CD4-positive, alpha-beta T cell treated with Interleukin-1 beta for 1 hour (primary cell): Measurements from ENCODE around the gene AKAP17A.
"Not testable (repeated sequence)": the region's sequence is repeated elsewhere in the genome, so short reads cannot be mapped to it uniquely, and the experiment has no call there.

Experiments
- DNase-seq, 2 donors: peaks; one replicate each; pipeline ENCODE4 v3.0.0-alpha.2; 2020 to 2022

Gene AKAP17A

DNA sequence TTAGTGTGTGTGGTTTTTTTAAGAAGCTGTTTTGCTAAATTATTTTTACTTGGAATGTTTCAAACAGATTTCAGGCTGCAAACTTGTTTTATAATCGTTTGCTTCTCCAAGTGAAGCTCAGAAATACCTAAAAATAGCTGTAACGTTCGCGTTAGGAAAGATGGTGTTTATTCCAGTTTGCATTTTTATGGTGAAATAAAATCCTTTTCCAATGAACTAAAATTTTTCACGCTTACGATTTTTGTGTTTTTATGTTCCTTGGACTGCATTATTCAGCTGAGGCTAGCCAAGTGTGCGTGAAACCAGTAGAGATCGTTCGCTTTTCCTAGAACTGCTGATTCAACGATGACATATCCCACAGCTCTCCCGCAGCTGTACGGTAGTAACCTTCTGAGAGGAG is 10.9 kb downstream of the AKAP17A start:
- no peak for DNase-seq

DNA sequence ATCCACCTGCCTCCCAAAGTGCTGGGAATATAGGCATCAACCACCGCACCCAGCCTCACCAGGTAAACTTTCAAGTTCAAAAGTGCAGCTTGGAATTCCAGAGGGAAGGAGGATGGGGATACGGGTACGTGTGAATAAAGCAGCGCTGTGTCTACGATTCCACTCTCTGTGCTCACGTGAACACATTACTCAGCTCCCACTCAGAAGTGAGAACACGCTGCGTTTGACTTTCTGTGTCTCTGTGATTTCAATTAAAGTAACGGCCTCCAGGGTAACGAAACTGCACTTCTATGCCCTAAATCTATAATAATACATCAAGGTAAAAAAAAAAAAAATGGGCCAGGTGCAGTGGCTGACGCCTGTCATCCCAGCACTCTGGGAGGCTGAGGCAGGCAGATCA is 15.1 kb downstream of the AKAP17A start:
- DNase-seq, result no peak

DNA sequence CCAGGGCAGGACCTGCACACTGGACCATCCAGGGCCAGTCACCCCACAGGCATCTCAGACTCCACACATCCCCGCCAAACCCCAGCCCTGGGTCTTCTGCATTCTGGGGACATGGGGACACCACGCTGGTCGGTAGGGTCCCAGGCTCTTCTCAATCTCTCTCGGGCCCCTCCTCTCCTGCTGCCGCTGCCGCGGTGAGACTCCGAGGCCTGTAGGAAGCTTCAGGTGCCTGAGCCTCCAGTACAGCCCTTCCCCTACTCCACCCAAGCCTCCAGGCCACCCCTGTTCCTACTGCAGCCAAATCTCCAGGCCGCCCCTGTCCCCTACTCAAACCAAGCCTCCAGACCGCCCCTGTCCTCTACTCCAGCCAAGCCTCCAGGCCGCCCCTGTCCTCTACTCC is 17.9 kb downstream of the AKAP17A start:
- no peak for DNase-seq

DNA sequence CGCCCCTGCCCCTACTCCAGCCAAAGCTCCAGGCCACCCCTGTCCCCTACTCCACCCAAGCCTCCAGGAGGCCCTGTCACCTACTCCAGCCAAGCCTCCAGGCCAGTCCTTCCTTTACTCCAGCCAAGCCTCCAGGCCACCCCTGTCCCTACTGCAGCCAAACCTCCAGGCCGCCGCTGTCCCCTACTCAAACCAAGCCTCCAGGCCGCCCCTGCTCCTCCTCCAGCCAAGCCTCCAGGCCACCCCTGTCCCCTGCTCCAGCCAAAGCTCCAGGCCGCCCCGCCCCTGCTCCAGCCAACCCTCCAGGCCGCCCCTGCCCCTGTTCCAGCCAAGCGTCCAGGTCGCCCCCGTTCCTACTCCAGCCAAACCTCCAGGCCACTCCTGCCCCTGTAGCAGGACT is 18.4 kb downstream of the AKAP17A start:
- DNase-seq, result no peak

DNA sequence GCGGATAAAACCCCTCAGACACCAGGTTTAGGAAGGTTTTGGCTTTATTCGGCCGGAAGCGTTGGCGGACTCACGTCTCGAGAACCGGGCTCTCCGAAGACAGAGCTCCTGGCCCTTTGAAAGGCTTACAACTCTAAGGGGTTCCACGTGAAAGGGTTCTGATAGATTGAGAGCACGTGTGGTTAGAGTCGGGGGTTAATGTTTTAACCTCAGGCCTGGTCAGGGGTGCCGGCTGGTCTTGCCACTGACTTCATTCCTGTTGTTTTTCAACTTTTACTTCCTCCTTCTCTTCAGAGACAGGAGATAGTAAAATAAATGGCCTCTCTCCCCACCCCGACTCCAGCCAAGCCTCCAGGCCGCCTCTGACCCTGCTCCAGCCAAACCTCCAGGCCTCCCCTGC is 18.8 kb downstream of the AKAP17A start:
- DNase-seq, result no peak

DNA sequence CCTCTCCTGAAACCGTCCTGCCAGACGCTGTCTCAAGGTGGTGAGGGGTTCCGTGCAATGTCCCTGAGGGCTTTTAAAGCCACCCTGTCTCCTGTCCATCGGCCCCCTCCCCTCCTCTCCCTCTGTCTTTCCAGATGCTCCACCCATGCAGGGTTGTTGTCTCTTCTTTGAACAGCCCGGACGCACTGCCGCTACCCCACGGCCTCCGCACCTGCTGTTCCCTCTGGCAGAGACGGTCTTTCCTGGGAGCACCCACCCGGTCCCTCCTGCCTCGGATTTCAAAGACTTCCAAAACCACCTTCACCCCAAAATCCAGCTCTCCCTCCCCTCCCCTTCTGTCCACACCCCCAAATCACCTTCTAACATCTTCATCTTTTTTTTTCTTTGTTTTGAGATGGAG is 19.3 kb downstream of the AKAP17A start:
- no peak for DNase-seq

DNA sequence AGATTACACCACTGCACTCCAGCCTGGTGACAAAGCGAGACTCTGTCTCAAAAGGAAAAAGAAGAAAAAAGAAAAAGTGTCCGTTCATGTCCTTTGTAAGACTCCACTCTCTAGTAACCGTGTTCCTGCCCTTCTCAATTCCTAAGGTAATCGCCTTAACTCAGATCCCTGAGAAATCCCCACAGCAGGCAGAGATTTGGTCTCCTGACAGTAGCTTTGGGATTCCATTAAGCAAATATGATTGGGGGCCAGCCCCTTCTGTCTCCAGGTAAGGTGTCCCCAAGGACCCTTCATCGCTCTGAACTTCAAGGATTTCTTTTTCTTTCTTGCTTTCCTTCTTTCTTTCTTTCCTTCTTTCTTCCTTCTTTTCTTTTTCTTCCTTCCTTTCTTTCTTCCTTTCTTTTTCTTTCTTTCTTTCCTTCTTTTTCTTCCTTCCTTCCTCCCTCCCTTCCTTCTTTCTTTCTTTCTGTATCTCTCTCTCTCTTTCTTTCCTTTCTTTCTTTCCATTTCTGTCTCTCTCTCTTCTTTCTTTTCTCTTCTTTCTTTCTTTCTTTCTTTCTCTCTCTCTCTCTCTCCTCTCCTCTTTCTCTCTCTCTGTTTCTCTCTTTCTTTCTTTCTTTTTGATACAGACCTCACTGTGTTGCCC is 21.4 kb downstream of the AKAP17A start:
- DNase-seq, result no peak

DNA sequence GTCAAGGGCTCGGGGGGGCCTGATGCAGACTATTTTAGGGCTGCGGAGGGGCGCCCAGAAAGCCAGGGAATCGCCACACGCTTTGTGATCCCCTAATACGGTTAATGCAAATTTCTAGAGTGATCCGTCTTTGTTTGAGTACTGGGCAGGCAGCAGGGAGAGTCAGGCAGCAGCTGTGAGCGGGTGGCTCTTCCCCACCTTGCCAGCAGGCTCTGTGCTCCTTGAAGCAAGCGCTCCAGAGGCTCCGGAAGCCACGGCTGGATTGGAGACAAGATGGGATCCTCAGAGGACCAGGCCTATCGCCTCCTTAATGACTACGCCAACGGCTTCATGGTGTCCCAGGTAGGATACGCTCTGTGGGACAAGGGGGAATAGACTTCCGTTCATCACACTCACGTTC is 23.5 kb downstream of the AKAP17A start, which contains the start of gene ASMT:
Gene ASMT, plus strand, starts transcription at position 133 of the 400 bp plus-strand sequence. Its CDS starts 141 bp downstream, at position 274.
- no peak for DNase-seq

DNA sequence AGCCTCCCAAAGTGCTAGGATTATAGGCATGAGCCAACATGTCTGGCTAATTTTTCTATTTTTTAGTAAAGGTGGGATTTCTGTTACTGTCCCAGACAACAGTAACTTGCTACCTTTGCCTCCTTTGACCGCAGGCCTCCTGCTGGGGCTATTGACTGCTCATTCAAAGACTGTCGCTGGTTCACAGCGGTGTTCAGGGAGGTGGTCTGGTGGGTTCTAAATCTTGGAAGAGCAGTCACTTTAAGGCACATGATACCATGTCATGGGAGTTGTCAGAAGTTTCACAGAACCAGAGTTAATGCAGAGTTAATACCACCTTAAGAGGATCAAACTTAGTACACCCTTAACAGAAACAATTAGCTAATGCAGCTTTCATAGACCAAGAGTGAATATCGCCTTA is 27.3 kb downstream of the AKAP17A start:
- DNase-seq, result no peak

DNA sequence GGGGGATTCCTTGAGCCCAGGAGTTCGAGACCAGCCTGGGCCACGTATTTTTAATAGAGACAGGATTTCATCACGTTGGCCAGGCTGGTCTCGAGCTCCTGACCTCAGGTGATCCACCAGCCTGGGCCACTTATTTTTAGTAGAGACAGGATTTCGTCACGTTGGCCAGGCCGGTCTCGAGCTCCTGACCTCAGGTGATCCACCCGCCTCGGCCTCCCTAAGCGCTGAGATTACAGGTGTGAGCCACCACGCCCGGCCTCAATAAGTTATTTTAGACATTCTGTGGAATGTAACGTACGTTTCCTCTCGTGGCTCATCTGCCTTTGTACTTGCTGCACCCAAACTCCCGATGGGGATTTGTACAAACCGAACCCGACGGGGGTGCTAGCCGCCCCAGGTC is 32.3 kb downstream of the AKAP17A start:
- DNase-seq, result no peak

DNA sequence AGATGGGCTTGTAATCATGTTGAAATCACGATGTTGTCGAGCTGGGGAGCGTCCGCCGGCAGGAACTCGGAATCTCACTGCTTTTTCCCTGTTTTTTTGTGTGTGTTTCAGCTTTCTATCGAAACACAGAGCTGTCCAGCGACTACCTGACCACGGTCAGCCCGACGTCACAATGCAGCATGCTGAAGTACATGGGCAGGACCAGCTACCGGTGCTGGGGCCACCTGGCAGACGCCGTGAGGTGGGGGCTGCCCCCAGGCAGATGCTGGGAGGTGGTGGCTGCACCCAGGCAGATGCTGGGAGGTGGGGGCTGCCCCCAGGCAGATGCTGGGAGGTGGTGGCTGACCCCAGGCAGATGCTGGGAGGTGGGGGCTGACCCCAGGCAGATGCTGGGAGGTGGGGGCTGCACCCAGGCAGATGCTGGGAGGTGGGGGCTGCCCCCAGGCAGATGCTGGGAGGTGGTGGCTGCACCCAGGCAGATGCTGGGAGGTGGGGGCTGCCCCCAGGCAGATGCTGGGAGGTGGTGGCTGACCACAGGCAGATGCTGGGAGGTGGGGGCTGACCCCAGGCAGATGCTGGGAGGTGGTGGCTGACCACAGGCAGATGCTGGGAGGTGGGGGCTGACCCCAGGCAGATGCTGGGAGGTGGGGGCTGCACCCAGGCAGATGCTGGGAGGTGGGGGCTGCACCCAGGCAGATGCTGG is 32.9 kb downstream of the AKAP17A start:
- not testable (repeated sequence) for DNase-seq

DNA sequence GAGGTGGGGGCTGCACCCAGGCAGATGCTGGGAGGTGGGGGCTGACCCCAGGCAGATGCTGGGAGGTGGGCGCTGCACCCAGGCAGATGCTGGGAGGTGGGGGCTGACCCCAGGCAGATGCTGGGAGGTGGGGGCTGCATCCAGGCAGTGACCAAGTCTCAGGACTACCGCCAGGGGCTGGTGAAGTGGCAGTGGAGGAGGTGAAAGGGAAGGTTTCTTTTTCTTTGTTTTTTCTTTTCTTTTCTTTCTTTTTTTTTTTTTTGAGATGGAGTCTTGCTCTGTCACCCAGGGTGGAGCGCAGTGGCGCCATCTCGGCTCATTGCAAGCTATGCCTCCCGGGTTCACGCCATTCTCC is 33.4 kb downstream of the AKAP17A start:
- DNase-seq, result not testable (repeated sequence)

DNA sequence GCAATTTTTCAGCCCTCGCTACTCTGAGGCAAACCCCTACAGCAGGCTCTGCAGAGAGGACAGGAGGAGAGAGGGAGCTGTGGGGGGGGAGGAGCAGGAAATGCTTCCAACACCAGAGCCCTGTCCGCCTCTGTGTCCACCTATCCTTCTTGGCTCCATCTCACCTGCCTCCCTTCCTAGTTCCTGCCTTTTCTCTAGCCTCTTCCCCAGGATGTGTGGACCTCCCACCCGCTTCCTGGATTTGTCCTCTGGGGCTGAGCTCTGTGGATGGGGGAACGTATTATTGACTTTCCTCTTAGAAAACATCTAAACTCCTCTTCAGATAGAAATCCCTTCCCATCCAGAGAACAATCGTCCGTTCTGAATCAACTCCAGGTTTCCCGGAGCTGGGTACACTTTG is 37.8 kb downstream of the AKAP17A start:
- no peak for DNase-seq

DNA sequence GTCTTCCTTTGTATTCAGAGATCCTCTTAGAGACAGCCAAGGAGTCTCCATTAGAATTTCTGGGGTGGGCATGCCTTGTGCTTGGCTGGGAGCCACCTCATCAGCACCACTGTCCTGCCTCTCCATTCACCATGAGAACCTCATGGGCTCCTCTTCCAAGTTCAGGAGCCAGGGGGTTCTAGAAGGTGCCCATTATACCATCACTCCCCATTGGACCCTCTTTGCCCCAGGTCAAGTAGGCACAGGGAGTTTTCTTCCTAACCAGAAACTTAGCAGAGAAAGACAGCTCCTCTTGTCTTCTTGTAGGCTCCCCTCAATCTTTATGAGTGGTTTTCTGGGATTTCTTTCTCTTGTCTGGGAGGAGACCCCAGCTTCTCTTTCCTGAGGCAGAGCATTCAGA is 54.6 kb downstream of the AKAP17A start:
- no peak for DNase-seq

DNA sequence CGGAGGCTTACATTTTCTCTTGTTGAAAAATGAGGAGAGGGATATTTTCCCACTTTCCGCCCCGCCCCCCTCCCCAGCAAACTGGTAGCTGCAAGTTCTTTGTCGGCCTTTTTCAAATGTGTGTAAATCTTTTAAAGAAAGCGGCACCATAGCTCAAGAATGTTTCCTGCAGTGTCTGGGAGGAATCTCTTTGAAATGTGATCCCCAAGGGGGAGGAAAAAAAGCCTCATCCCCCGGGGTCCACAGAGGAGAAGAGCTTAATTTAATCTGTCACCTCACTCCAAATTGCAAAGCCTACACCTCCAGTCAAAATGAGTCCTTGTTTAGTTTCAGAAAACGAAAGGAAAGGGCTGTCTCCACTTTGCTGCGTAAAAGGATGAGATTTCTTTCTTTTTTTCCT is 58.2 kb downstream of the AKAP17A start:
- no peak for DNase-seq
